CD4-positive, alpha-beta memory T cell (primary cell): ENCODE measurements around the gene LRCOL1. TPM values are rescaled to one million over a fixed set of nuclear protein-coding genes. Genes with fewer than 3 reads are reported as not detected.

ENCODE experiments used
- CTCF ChIA-PET: fragments of 350-600 bp; sonication (Branson Sonifier 250); formaldehyde crosslinking; loops from one replicate; lab custom pipeline; 2021; ENCODE audit warnings: inconsistent platforms; ENCODE audit not compliant: partially characterized antibody; lab: Charles Lee
- POLR2A ChIA-PET: fragments of 350-600 bp; sonication (Branson Sonifier 250); formaldehyde crosslinking; loops from one replicate; lab custom pipeline; 2021; ENCODE audit not compliant: partially characterized antibody; lab: Charles Lee
- DNase-seq, 5 donors: peaks; one replicate each; pipeline versions ENCODE4 v3.0.0 to v3.0.0-alpha.2; 2020 to 2022; ENCODE audit warnings: mixed read lengths in 1 of 5
- H3K27ac ChIP-seq: one replicate; pipeline ENCODE4 v1.7.0; 2013; ENCODE audit warnings: low read depth, low read length
- H3K27me3 ChIP-seq: 2 replicates; pipeline ENCODE4 v1.7.0; 2013; ENCODE audit warnings: mild to moderate bottlenecking, low read length, moderate library complexity; ENCODE audit not compliant: insufficient read depth
- H3K36me3 ChIP-seq: 2 replicates; pipeline ENCODE4 v1.7.0; 2013; ENCODE audit warnings: mild to moderate bottlenecking, low read length, moderate library complexity; ENCODE audit not compliant: insufficient read depth
- H3K4me1 ChIP-seq: 2 replicates; pipeline ENCODE4 v1.7.0; 2013; ENCODE audit warnings: mild to moderate bottlenecking, low read length, moderate library complexity; ENCODE audit not compliant: insufficient read depth
- H3K4me3 ChIP-seq, 2 donors: one replicate each; pipeline ENCODE4 v1.7.0; 2013; ENCODE audit warnings: low read length in 2 of 2, mild to moderate bottlenecking in 1 of 2
- H3K9me3 ChIP-seq, 2 donors: one replicate each; pipeline ENCODE4 v1.7.0; 2013; ENCODE audit warnings: low read length in 2 of 2, control low read depth in 1 of 2; ENCODE audit not compliant: control insufficient read depth in 1 of 2
- H3K27ac Mint-ChIP-seq, 7 donors: one replicate each; pipeline ENCODE4 v1.8.0; 2020 to 2021; ENCODE audit warnings: mixed read lengths in 7 of 7, mild to moderate bottlenecking in 6 of 7, inconsistent platforms in 3 of 7, moderate library complexity in 3 of 7
- H3K27me3 Mint-ChIP-seq, 2 donors: one replicate each; pipeline ENCODE4 v1.8.0; 2020 to 2021; ENCODE audit warnings: mixed read lengths in 2 of 2
- H3K36me3 Mint-ChIP-seq, 2 donors: one replicate each; pipeline ENCODE4 v1.8.0; 2020 to 2021; ENCODE audit warnings: mixed read lengths in 2 of 2, inconsistent platforms in 1 of 2, mild to moderate bottlenecking in 1 of 2
- H3K4me1 Mint-ChIP-seq, 4 donors: one replicate each; pipeline ENCODE4 v1.8.0; 2020 to 2021; ENCODE audit warnings: mixed read lengths in 4 of 4, mild to moderate bottlenecking in 1 of 4
- H3K4me3 Mint-ChIP-seq, 8 donors: one replicate each; pipeline ENCODE4 v1.8.0; 2020 to 2021; ENCODE audit warnings: mixed read lengths in 8 of 8, mild to moderate bottlenecking in 7 of 8, moderate library complexity in 6 of 8, inconsistent platforms in 3 of 8
- H3K9me3 Mint-ChIP-seq, 8 donors: one replicate each; pipeline ENCODE4 v1.8.0; 2020 to 2021; ENCODE audit warnings: mixed read lengths in 8 of 8, mild to moderate bottlenecking in 5 of 8, inconsistent platforms in 3 of 8, moderate library complexity in 1 of 8
- intact Hi-C: fragments of 100-400 bp; cut with micrococcal nuclease; formaldehyde crosslinking; loops from one replicate; pipeline ENCODE4 v1.15.1; 2023
- polyA plus RNA-seq, 2 donors: library from polyadenylated mRNA; unstranded; fragments of 300-500 nt; fragmentation: Illumina TruSeq; gene quantifications; one replicate each; pipeline ENCODE4 v1.2.3, GENCODE V29; 2021
- total RNA-seq, 2 experiments: library from RNA; stranded (reverse); gene quantifications; one replicate each; pipeline ENCODE4 v1.2.3, GENCODE V29; 2021

Gene LRCOL1
- total and polyA plus RNA-seq, 4 experiments from 2014 or later = not detected

DNA sequence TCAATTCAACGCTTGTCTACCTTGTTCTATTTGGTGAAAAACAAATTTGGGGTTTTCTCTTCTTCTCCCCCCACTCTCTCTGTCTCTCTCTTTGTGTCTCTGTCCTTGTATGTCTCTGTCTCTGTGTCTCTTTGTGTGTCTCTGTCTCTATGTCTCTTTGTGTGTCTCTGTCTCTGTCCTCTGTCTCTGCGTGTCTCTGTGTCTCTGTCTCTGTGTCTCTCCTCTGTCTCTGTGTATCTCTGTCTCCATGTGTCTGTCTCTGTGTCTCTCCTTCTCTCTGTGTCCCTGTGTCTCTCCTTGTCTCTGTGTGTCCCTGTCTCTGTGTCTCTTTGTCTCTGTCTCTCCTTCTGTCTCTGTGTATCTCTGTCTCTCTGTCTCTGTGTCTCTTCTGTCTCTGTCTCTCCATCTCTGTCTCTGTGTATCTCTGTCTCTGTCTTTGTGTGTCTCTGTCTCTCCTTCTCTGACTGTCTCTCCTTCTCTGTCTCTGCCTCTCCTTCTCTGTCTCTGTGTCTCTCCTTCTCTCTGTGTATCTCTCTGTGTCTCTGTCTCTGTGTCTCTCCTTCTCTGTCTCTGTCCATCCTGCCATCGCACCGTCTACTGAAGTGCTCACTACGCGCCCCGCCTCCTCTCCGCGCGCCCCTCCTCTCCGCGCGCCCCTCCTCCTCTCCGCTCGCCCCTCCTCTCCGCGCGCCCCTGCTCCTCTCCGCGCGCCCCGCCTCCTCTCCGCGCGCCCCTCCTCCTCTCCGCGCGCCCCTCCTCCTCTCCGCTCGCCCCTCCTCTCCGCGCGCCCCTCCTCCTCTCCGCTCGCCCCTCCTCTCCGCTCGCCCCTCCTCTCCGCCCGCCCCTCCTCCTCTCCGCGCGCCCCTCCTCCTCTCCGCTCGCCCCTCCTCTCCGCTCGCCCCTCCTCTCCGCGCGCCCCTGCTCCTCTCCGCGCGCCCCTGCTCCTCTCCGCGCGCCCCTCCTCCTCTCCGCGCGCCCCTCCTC, 12.8 kb downstream of the LRCOL1 start:
- ChIA-PET POLR2A (no interaction called here), CTCF (no interaction called here)
- Histone ChIP-seq H3K27ac (no peak overlapping the region), H3K4me3 (peak overlapping the region; percentile 18 to 52), H3K4me1 (peaks cover 11% of the 10 kb centered on the region), H3K36me3 (no peaks in the 10 kb centered on the region), H3K27me3 (peaks cover 5% of the 10 kb centered on the region), H3K9me3 (no peaks in the 10 kb centered on the region)
- Mint-ChIP-seq H3K27me3 (peaks cover 21 to 33% of the 10 kb centered on the region in 2 donors), H3K27ac (peak overlapping the region in 6 of 7 donors; percentile 43 to 94 (median 69)), H3K9me3 (peaks cover 0 to 10% (median 0%) of the 10 kb centered on the region in 8 donors), H3K36me3 (no peaks in the 10 kb centered on the region), H3K4me1 (peaks cover 15 to 41% (median 28%) of the 10 kb centered on the region in 4 donors), H3K4me3 (peak overlapping the region; percentile 79 to 96 (median 88))
- intact Hi-C loops = no loop called here
- DNase-seq = peak in 4 of 5 donors; percentile 22 to 45 (median 36)

DNA sequence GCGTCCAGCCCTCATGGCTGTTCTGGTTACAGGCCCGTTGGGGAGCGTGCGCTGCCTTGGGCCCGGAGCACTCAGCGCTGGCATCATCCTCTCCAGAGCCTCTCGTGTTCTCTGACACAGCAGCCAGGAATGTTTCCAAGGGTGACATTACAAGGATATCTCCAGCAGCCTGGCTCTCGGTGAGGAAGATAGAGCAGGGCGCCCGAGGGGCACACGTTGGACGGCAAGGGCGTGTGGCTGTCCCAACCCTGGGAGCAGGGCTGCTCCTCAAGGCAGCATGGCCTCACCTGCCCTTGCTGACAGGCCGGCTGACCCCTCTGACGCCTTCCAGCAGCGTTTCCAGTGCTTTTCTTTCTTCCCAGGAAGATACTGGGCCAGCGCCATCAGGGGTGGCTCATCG, 14.4 kb downstream of the LRCOL1 start:
- H3K4me3 Mint-ChIP-seq = peak overlapping the region in 3 of 8 donors; percentile 10 to 42 (median 13)

GRCh38 chr12:132595183-132595582, 15.2 kb downstream of the LRCOL1 start:
- Mint-ChIP-seq H3K27ac (peak overlapping the region in 1 of 7 donors; percentile 37), H3K27me3 (peaks cover 12 to 26% of the 10 kb centered on the region in 2 donors), H3K9me3 (peaks cover 0 to 11% (median 0%) of the 10 kb centered on the region in 8 donors), H3K36me3 (no peaks in the 10 kb centered on the region), H3K4me1 (peaks cover 13 to 28% (median 17%) of the 10 kb centered on the region in 4 donors), H3K4me3 (peak overlapping the region in 1 of 8 donors; percentile 17)
- no peak overlapping the region for H3K4me3 ChIP-seq
- intact Hi-C loops = no loop called here
- DNase-seq = no peak
- H3K27me3 ChIP-seq = no peaks in the 10 kb centered on the region
- H3K36me3 ChIP-seq = no peaks in the 10 kb centered on the region
- POLR2A ChIA-PET = no interaction called here
- H3K9me3 ChIP-seq = no peaks in the 10 kb centered on the region
- H3K4me1 ChIP-seq = peaks cover 11% of the 10 kb centered on the region
- CTCF ChIA-PET = interaction anchor here (0.8 to 1.6 kb wide), 2 partner anchors 19 to 21 kb away, joined by 3 to 5 read pairs; no protein-coding TSS in a partner anchor
- H3K27ac ChIP-seq = no peak overlapping the region

More for the DNA sequence above, 14.4 kb downstream of the LRCOL1 start:
- Mint-ChIP-seq H3K9me3 (peaks cover 0 to 11% (median 0%) of the 10 kb centered on the region in 8 donors), H3K27me3 (peaks cover 16 to 29% of the 10 kb centered on the region in 2 donors), H3K27ac (no peak overlapping the region), H3K36me3 (no peaks in the 10 kb centered on the region), H3K4me1 (peaks cover 15 to 36% (median 25%) of the 10 kb centered on the region in 4 donors)
- DNase-seq = no peak
- Histone ChIP-seq H3K4me3 (no peak overlapping the region), H3K27me3 (no peaks in the 10 kb centered on the region), H3K9me3 (no peaks in the 10 kb centered on the region), H3K36me3 (no peaks in the 10 kb centered on the region), H3K4me1 (peaks cover 11% of the 10 kb centered on the region), H3K27ac (no peak overlapping the region)
- CTCF ChIA-PET = interaction anchor here (1.6 kb wide), 1 partner anchor 18 kb away, joined by 5 read pairs; no protein-coding TSS in a partner anchor
- intact Hi-C loops = no loop called here
- POLR2A ChIA-PET = no interaction called here

GRCh38 chr12:132593938-132594358, 16.4 kb downstream of the LRCOL1 start:
- no peaks in the 10 kb centered on the region for H3K9me3 ChIP-seq
- H3K4me1 ChIP-seq = peaks cover 7% of the 10 kb centered on the region
- POLR2A ChIA-PET = no interaction called here
- Mint-ChIP-seq H3K36me3 (no peaks in the 10 kb centered on the region), H3K9me3 (peaks cover 0 to 5% (median 0%) of the 10 kb centered on the region in 8 donors), H3K27ac (peak overlapping the region in 2 of 7 donors; percentile 36 to 47), H3K4me3 (peak overlapping the region in 2 of 8 donors; percentile 17 to 57), H3K4me1 (peaks cover 11 to 20% (median 13%) of the 10 kb centered on the region in 4 donors), H3K27me3 (peaks cover 11 to 21% of the 10 kb centered on the region in 2 donors)
- no peak overlapping the region for H3K4me3 ChIP-seq
- intact Hi-C loops = no loop called here
- no peak for DNase-seq
- CTCF ChIA-PET = no interaction called here
- no peaks in the 10 kb centered on the region for H3K36me3 ChIP-seq
- H3K27me3 ChIP-seq = no peaks in the 10 kb centered on the region
- H3K27ac ChIP-seq = no peak overlapping the region

DNA sequence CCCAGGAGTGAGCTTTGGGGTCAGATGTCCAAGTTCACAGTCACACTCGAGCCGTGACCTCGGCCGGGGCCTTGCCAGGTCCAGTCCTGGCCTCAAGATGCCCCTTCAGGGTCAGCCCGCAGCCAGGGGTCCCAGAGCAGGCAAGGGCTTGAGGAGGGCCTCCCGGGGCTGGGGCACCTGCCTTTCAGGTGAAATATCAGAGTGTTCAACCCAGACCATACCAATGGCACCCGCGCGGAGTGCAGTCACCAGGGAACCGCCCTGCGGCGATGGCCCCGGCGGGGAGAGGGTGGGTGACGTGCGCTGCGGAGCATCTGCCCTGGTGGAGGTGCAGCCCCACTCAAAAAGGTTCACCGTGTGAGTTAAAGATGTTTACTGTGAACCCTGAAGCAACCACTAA, 16.9 kb downstream of the LRCOL1 start:
- Histone ChIP-seq H3K9me3 (no peaks in the 10 kb centered on the region), H3K36me3 (no peaks in the 10 kb centered on the region), H3K27me3 (no peaks in the 10 kb centered on the region), H3K4me1 (peaks cover 7% of the 10 kb centered on the region), H3K4me3 (no peak overlapping the region), H3K27ac (no peak overlapping the region)
- DNase-seq = no peak
- Mint-ChIP-seq H3K4me3 (peak overlapping the region in 1 of 8 donors; percentile 57), H3K27me3 (peaks cover 11 to 18% of the 10 kb centered on the region in 2 donors), H3K27ac (no peak overlapping the region), H3K9me3 (peaks cover 0 to 5% (median 0%) of the 10 kb centered on the region in 8 donors), H3K36me3 (no peaks in the 10 kb centered on the region), H3K4me1 (peaks cover 9 to 16% (median 10%) of the 10 kb centered on the region in 4 donors)
- ChIA-PET POLR2A (no interaction called here), CTCF (no interaction called here)
- intact Hi-C loops = no loop called here

DNA sequence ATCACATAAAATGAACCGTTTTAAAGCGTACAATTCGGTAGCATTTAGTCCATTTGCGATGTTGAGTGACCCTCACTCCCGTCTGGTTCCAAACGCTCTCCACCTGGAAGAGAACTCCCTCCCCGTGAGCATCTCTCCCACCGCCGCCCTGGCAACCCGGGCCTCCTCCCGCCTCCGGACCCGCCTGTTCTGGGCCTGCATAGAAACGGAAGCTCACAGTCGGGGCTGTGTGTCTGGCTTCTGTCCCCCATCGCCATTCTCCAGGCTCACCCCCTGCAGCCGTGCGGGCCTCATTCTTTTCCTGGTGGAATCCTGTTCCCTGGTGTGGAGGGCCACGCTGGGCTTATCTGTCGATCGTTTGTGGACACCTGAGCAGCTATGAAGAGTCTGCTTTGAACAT, 17.3 kb downstream of the LRCOL1 start:
- peaks cover 11 to 17% of the 10 kb centered on the region in 2 donors for H3K27me3 Mint-ChIP-seq
- ChIA-PET CTCF (no interaction called here), POLR2A (no interaction called here)
- H3K27ac Mint-ChIP-seq = no peak overlapping the region
- Histone ChIP-seq H3K27me3 (no peaks in the 10 kb centered on the region), H3K36me3 (no peaks in the 10 kb centered on the region), H3K27ac (no peak overlapping the region), H3K4me1 (peaks cover 7% of the 10 kb centered on the region), H3K9me3 (no peaks in the 10 kb centered on the region), H3K4me3 (no peak overlapping the region)
- H3K4me3 Mint-ChIP-seq = no peak overlapping the region
- no peak for DNase-seq
- no peaks in the 10 kb centered on the region for H3K36me3 Mint-ChIP-seq
- peaks cover 0 to 5% (median 0%) of the 10 kb centered on the region in 8 donors for H3K9me3 Mint-ChIP-seq
- H3K4me1 Mint-ChIP-seq = peaks cover 8 to 16% (median 10%) of the 10 kb centered on the region in 4 donors
- intact Hi-C loops = no loop called here
